Dermis lymphatic vessel endothelial cell (primary cell): ENCODE data around the gene S100A2. TPM values are rescaled to one million over a fixed set of nuclear protein-coding genes. Genes with fewer than 3 reads are reported as not detected.

Experiments
- total RNA-seq: library from RNA; depleted of rRNA; stranded (reverse); fragments of >200 nt; gene quantifications from 2 replicates; pipeline ENCODE4 v1.2.1, GENCODE V29; 2014

Gene S100A2
- total RNA-seq, result 0.86 and 0.98 TPM in 2 replicates

GRCh38 chr1:153565529-153566374 lies at the start of gene S100A2:
Gene S100A2, minus strand, starts transcription at chr1:153565844. Its CDS starts 1,967 bp downstream, at chr1:153563877.

DNA sequence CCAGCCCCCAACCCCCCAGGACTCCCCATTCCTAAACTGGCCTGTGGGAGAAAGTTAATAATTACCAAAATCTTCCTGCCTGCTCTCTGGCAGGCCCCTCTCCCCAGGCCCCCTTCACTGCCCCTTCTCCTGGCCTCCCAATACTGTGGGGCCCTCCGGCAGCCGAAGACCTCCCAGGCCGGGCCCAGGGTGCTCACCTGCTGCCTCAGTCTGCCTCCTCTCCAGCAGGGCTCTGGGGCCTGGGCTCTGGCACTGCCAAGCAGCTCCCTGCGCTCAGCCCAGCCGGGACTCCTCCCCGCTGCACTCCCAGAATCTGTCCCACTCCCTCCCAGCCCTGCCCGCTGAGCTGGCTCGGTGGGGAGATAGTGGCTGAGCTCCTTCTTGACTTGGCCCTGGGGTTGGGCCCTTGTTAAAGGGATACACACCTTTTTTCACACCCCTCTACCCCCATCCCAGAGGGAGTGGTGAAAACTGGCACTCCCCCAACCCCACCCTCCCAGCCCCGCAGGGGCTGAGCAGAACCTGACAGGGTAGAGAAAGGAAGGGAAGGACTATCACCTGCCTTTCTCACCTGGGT lies 47.2 kb upstream of the S100A2 start, which contains the start of gene S100A16:
Gene S100A16, minus strand, starts transcription at position 383 of the 577 bp plus-strand sequence. CDS start 4,986 bp downstream, outside the sequence.

DNA sequence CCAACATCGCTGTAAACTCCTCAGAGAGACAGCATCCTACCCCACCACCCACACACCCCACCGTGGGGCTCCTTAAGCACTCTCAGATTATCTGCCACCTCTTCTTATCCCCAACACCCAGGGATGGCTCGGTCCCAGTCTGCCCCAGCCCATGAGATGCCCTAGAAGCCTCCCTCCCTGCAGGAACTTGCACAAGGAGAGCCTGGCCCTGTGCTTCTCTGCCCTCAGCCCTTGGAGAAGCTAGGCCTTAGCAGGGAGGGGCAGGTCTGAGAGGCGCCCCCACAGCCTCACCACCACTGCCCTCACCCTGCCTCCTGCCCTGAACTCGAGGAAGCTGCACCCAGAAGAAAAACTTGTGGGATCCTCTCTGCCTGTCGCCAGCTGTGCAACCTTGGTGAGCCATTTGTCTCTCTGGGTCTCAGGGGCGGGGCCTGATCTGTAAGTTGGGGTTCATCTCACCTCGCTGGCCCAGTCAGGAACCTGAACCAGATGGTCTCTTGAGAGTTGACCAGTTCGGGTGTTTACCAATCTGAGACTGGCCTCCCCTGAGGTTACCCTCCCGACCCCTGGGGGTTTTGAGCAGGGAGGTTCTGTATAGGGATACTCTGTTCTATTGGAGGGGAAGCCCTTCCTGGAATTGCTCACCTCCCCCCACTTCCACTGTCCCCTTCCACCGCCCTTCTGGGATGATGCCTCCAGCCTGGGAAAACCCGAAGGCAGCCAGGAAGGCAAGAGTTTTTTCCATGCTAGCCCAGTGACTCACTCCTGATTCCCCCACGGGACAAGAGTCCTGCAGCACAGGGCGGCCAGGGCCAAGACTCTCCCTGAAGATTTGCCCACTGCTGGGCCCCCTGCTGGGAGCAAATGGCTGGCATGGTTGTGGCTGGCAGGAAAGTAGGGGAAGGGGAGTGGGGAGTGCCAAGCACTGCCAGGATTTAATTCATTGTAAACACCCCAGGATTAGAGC lies 16.6 kb downstream of the S100A2 start, which contains the start of gene S100A3:
Gene S100A3, minus strand, starts transcription at position 537 of the 967 bp plus-strand sequence. CDS start 773 bp downstream, outside the sequence.

GRCh38 chr1:153545067-153546055 lies 20.3 kb downstream of the S100A2 start, which contains the start of gene S100A4:
Gene S100A4, minus strand, starts transcription at chr1:153545806. Its CDS starts 1,012 bp downstream, at chr1:153544794.

DNA sequence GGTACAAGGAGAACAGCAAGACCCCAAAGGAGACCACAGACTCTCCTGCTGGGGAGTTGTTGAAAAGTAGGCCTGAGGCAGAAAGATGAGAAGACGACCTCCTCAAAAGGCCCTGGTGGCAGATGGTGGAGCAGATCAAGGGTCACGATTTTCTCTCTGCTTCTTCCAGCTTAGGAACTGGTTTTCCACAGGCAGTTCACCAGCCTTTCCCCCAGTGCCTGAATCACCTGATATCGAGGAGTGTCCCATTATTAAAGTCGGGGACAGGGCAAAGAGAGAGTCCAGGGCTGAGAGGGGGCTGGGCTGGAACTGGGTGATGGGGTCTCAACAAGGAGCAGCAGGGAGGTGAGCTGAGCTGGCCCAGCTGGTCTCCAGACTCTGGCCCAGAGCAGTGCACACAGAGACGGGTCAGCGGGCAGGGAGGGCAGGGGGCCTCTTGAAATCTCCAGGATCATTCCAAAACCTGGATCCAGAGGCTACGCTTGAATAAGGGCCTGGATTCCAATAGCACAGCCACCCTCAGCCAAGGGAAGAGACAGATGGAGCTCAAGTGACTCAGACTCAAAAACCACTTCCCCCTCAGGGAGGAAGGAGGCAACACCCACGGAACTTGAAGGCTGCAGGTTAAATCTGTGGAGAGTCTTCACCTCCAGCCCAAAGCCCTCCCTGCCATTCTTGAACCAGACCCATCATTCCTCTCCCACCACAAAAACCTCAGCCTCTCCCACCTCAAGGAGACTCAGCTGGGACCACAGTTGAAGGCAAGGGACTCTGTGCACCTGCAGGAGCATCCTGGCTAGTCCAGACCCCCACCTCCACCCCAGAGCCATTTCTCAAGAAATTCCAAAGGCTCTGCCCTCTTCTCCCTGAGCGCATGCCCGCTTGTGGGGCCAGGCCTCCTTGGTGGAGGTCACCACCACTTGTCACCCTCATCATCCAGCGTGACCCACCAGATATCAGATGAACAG lies 25.0 kb downstream of the S100A2 start, which contains the start of gene S100A5:
Gene S100A5, minus strand, starts transcription at position 541 of the 968 bp plus-strand sequence. CDS start 743 bp downstream, outside the sequence.

GRCh38 chr1:153535242-153536011 lies 30.2 kb downstream of the S100A2 start, which contains the start of gene S100A6:
Gene S100A6, minus strand, starts transcription at chr1:153535991. Its CDS starts 652 bp downstream, at chr1:153535339.

Other genes starting within 250 kb of the S100A2 start
- gene PGLYRP4, start 217.0 kb downstream of the S100A2 start, total RNA-seq, result not detected in 2 replicates
- not detected in 2 replicates for gene S100A9, start 208.0 kb downstream of the S100A2 start, total RNA-seq
- not detected in 2 replicates for gene S100A12, start 190.2 kb downstream of the S100A2 start, total RNA-seq
- gene S100A8, start 174.8 kb downstream of the S100A2 start, total RNA-seq, result not detected in 2 replicates
- gene S100A7A, start 149.3 kb downstream of the S100A2 start, total RNA-seq, result not detected in 2 replicates
- gene S100A7, start 105.2 kb downstream of the S100A2 start, total RNA-seq, result not detected in 2 replicates
- 478 and 706 TPM in 2 replicates for gene S100A6, start 29.9 kb downstream of the S100A2 start, total RNA-seq
- 0.17 TPM in 1 of 2 replicates, not detected in the other for gene S100A5, start 24.9 kb downstream of the S100A2 start, total RNA-seq
- 18.1 and 19.9 TPM in 2 replicates for gene S100A4, start 20.0 kb downstream of the S100A2 start, total RNA-seq
- 0.26 and 1.3 TPM in 2 replicates for gene S100A3, start 16.6 kb downstream of the S100A2 start, total RNA-seq
- gene S100A16, start 47.3 kb upstream of the S100A2 start, total RNA-seq, result 456 and 493 TPM in 2 replicates
- 0.43 TPM in 1 of 2 replicates, not detected in the other for gene S100A14, start 50.5 kb upstream of the S100A2 start, total RNA-seq
- 161 and 182 TPM in 2 replicates for gene S100A13, start 61.7 kb upstream of the S100A2 start, total RNA-seq
- gene S100A1, start 62.6 kb upstream of the S100A2 start, total RNA-seq, result not detected in 2 replicates
- gene CHTOP, start 68.2 kb upstream of the S100A2 start, total RNA-seq, result 23.4 and 30.3 TPM in 2 replicates
- gene SNAPIN, start 92.9 kb upstream of the S100A2 start, total RNA-seq, result 56.7 and 68.2 TPM in 2 replicates
- 169 and 218 TPM in 2 replicates for gene ILF2, start 105.1 kb upstream of the S100A2 start, total RNA-seq
- gene NPR1, start 112.8 kb upstream of the S100A2 start, total RNA-seq, result 20.4 and 32.7 TPM in 2 replicates
- gene INTS3, start 162.2 kb upstream of the S100A2 start, total RNA-seq, result 15.0 and 18.9 TPM in 2 replicates
- gene SLC27A3, start 209.6 kb upstream of the S100A2 start, total RNA-seq, result 41.2 and 59.6 TPM in 2 replicates